Pulmonary artery endothelial cell (primary cell): ENCODE data around the gene EIF3I. TPM values are rescaled to one million over a fixed set of nuclear protein-coding genes. Genes with fewer than 3 reads are reported as not detected.
A peak's percentile ranks its signal among the peaks of the same experiment; 100 is the strongest.

Source experiments
- DNase-seq: peaks from one replicate; pipeline ENCODE4 v3.0.0-alpha.2; 2011; ENCODE audit warnings: low read depth, low spot score
- total RNA-seq: library from RNA; depleted of rRNA; stranded (reverse); fragments of >200 nt; gene quantifications from 2 replicates; pipeline ENCODE4 v1.2.3, GENCODE V29; 2014

Gene EIF3I
- total RNA-seq, 1 donor from 2014 or later = 361 TPM

DNA sequence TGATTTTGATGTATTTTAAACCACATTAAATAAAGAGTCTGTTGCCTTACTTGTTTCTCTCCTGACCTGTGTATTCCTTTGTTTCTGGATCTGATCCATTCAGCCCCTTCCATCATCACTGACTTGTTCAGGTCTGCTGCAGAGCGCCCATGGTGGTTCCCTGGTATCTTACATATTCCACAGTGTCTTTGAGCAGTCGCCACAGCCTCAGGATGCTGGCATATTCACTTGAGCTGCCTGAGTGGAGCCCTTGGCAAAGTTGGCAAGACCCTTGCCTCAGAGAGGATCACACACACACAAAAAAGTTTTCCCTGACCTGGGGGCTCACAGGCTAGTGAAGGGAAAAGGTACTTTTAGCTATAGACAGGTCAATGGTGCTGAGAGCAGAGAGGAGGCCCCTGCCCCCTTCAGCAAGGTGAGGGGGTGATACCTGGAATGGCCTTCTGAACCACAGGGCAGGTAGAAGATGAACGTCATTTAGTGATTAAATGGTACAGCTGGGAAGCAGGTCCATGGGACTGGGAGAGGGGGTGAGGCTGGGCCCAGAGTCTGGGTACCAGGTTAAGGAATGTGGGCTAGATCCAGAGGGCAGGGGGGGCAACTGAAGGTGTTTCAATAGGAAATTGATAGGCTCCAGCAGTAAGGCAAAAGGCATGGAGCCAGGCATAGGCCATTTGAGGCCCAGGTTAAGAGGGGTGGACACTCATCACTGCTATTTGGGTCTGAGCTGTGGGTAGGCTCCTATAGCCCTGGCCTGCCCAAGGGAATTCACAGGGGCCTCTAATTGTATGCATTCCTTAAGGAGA is 23.8 kb upstream of the EIF3I start:
- no peak for DNase-seq

DNA sequence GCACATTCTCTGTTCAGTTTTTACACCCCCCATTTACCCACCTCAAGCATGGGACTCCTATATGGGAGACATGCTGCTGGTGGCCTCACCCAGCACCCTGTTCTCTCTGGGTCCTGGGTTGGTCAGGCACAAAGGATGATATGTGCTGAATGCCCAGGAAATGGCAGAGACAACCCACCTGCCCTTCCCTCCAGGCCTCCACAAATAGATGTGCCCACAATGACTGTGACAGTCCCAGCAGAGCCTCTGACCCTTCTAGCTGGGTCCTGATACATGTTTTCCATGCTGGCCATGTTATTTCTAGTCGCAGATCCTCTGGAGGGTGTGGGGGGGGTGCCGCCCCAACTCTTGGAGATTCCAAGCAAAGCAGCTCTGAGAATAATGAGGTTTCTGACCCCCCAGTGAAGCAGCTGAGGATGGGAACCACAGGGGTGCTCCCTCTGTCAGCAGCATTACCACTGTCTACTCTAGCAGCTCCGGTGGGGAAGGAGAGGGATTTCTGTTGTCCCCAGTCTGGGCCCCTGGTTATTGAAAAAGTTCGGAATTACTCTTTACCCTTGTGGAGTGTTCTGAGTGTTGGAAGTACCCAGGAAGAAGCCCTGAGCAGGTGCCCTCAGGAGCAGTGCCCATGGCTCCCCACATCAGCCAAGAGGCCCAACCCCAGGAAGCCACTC is 23.0 kb upstream of the EIF3I start:
- no peak for DNase-seq

DNA sequence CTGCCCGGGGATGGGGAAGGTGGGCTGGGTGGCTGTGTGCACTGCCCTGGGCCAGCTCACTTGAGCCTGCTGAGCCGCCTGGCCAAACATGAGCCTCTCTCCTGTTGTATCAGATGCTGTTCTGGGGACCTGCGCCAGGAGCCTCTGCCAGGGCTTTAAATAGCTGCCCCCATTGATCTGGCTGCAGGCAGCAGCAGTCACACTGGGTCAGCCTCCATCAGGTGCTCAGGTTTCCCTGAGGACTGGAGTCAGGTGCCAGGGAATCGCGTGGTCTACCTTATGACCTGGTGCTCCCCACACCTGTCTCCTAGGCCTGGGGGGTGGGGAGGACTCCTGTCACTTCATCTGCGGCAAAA is 22.5 kb upstream of the EIF3I start:
- DNase-seq = no peak

DNA sequence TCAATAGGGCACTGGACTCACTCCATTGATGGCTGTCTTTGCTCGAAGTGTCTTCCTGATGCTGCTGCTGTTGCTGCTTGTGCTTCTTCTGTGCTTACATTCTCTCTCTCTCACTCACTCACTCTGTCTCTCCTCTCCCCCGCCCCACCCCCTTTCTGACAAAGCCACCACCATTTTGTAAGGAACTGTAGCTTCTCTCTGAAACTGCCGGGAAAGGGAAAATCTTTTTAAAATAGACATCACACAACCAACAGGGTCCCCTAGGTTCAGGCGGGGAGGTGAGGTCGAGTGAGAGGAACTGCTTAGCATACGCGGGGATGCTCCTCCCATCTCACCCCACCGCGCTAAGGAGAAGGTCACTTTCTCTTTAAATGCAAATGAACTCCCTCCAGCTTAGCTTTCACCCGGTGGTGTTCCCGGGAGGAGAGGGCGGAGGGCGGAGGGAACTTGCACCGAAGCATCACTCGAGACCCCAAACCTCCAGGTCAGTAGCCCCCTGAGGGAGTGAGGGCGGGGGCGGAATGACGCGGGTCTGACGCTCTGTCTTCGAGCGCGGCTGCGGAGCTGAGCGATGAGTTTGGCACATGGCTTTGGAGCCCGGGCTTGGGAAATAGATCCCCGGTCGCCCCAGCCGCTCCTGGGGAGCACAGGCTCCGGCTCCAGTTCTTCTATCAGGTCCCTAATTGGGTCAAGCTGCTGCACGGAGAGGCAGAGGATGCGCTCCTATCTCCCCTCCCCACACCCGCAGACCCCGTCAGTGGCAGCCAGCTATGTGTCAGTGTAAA is 21.8 kb upstream of the EIF3I start, which contains the start of gene CCDC28B:
CCDC28B (plus strand) TSS at position 370 of the 785 bp plus-strand sequence. CDS start 1,341 bp downstream, outside the sequence.
- DNase-seq = no peak

DNA sequence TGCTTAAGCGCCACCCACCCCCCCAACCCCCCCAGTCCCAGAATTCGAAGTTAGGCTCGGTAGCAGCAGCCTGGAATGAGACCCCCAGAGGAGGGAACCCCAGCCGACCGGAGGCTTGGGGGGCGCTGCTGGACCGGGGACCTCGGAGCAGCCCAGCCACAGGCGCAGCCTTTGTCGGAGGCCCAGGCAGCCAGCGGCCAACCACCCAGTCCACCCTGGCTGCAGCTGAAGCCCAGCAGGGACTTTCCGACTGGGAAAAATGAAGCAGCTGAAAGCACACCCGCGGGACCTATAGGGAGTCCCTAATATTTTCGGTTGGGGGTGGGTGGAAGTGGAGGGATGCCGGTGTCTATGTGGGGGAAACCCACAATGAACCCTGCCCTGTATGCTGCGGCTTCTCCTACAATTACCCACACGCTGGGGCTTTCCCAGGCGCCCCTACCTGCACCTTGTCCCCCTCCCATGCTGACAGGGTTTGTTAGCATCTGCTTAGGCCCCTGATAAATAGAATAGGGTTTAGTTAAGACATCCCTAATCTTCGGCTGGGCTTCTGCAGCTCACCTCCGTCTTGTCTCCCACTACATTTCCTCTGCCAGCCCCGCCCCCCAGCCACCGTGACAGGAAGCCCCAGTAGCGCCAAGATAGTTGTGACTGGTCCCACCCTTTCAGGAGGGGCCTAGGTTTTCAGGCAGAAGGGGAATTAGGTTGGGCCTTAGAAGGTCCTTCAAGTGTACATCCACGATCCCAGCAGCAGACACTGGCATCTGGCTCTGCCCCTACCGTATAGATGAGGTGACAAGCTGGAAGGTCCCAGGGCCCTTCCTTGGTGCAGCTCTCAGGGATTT is 21.0 kb upstream of the EIF3I start:
- DNase-seq = no peak

DNA sequence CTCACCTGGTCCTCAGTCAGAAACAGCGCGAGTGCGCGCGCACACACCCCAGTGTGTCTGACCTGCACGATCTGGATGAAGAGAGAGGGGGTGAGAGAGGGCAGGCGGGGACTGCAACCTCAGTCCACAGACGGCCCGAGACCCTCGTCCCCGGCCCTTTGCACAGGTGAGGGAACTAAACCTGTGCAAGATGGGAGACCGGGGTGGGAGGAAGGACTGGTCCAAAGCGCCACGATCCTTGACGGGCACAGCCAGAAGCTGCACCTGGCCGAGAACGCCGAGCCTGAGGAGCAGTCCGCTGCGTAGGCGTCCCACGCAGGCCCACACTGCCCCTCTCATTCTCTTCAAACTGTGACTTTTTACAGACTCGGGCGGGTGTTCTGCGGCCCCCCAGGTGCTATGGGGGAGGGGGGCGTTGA is 17.3 kb upstream of the EIF3I start:
- no peak for DNase-seq

DNA sequence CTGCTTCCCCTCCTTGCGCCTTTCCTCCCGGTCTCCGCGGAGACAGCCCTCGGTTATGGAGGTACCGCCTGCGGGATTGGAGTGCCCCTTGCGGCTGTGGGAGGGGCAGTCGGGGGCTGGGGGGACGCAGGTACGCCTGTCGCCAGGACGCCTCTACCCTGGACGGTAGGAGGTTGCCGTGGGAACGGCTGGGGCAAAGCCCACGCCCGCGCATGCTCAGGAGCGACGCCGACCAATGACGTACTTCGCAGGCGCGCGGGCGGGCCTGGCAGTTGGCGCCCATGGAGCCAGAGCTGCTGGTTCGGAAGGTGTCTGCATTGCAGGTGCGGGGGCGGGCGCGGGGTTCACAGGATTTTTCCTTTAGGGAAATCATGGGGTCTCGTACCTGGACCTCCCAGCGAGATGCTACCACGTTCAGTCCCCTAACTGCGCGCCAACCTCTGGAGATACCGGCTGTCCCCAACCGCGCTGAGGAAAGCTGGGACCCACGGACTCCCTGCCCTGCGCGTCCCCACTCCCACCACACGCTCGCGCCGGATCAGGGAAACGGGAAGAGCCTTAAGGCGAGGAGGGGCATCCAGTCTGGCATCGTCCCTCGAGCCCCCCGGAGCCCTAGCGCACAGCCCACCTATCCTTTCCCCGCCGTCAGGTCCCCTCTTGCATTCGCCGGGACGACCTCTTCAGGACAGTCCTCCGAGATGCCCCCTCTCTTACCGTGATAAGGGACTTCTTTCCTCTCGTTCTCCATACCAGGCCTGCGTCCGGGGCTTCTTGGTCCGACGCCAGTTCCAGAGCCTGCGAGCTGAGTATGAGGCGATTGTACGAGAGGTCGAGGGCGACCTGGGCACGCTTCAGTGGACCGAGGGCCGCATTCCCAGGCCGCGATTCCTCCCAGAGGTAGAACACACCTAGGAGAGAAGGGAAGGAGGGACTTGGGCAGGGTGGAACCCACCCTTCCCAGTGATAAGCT is 16.5 kb upstream of the EIF3I start, which contains the start of gene IQCC:
IQCC (plus strand) TSS at position 271 of the 970 bp plus-strand sequence; CDS start at position 282, 11 bp downstream.
- no peak for DNase-seq

DNA sequence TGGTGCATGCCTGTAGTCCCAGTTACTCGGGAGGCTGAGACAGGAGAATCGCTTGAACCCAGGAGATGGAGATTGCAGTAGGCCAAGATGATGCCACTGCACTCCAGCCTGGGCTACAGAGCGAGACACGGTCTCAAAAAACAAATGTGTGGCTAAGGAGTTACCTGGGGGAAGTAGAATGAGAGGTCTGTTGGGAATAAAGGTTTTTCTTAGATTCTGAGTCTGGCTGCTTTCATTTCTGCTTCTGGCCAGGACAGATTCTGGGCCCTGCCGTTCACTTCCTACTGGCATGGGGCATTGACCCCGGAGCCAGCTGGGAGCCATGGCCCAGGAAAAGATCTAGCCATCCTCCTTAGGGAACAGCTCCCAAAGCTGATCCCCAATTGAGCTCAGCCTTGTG is 13.7 kb upstream of the EIF3I start:
- no peak for DNase-seq

DNA sequence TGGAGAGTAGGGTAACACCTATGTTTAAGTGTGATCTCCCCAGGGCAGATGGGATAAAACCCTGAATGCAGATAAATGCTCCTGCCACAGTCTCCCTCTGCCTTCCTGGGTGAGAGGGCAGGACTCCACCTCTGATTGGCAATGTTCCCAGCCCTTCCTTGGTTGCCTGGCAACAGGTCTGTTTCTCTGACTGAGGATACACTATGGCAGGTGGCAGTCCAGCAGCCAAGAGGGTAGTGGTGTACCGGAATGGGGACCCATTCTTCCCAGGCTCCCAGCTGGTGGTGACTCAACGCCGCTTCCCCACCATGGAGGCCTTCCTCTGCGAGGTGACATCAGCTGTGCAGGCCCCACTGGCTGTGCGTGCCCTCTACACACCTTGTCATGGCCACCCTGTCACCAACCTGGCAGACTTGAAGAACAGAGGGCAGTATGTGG is 13.3 kb upstream of the EIF3I start, which contains the start of gene DCDC2B:
DCDC2B (plus strand) TSS at position 199 of the 438 bp plus-strand sequence; CDS start at position 204, 5 bp downstream.
- DNase-seq = no peak

DNA sequence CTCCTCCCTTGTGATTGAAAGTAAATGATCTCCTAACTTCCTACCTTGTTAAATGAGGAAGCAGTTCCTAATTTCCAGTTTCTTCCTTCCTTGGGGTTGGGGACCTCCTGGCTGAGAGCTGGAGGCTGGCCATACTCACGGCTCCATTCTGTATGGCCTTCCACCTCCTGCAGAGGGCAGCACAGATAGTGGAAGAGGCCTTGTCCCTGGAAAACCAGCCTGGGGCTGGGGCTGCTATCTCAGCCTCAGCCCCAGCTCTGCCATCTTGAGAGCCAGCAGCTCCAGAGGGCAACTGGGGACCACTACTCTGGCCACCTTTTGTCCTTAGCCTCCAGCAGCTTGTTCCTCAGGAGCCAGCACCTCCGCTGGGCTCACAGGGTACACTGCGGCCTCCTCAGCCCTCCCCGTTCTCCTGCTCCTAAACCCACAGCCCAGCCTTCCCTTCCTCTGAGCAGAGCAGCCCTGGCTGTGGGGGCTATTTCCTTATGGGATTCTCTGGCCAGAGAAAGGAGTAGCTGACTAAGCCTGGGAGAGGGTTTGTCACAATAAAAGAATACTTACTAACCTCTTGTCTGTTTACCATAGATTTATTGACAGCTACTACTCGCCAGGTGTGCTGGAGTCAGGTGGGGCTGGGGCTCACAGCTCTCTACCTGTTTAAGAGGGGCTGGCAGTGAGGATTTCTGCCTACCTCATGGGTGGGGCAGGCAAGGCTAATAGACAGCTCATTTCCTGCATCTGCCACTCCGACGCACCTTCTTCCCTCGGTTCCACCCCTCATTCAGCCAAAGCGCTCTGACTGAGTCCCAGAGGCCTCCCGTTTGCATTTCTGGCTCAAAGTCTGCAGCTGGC is 6.4 kb upstream of the EIF3I start:
- peak; percentile 27 for DNase-seq

DNA sequence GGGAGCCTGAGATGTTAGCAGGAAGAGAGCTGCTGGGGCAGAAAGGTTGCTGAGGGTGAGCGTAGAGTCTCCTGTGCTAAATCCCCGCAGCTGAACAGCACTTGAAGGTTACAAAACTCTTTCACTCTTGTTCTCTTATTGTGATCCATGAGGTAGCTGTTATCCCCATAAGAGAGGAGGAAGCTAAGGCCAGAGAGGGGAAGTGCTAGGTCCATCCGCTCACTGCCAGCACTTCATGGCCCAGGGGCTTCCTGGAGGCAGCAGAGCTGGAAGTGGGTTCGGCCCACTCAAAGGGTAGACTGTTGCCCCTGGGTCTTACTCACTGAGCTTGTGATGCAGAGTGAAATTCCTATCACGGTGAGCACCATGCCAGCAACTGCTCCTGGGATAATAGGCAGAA is 5.6 kb upstream of the EIF3I start:
- DNase-seq = no peak

DNA sequence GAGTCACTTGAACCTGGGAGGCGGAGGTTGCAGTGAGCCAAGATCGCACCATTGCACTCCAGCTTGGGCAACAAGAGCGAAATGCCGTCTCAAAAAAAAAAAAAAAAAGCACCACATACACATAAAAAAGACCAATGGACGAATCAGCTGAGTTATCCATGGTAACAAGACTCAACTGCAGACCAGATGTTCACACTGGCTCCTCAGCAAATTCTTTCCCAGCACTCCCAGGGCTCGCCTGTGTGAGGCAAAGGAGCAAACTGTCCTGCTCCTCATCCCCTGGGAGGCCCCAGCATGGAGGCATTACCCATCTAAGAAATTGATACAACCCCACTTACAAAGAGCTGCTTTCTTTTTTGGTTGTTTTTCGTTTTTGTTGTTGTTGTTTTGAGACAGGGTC is 3.2 kb upstream of the EIF3I start:
- DNase-seq = no peak

DNA sequence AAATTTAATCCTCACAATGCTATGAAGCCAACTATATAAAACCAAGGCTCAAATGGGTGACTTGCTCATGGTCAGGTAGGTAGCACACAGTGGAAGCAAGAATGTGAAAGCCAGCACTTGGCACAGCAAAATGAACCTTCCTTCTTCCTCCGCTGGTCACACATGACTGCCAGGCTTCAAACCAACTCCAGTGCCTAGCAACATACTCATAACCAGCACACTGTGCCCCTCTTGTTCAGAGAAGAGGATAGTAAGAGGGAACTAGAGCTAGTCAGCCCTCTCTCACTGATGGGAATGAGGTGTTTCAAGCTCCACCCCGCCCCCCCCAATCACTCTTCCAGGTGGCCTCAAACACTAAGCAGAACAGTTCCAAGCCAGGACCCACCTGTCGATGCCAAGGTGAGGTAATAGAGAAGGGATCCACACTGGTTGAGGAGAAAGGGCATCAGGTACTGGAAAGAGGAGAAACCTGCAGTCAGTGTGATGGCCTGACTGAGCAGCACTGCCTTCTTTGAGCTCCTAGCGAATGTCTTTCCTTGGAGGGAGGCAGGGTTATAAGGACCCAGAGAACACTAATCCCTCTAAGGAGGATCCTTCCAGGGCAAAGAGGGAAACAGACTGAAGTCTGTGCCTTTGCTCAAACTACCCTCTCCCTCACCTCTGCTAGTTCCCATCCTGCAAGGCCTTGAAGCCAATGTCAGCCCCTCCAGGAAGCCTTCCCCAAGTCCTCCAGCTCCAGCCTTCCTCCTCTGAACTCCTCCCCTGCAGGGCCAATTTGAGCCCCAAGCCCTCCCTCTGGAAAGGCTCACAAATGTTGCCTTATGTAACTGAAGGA is 1.2 kb upstream of the EIF3I start:
- no peak for DNase-seq

DNA sequence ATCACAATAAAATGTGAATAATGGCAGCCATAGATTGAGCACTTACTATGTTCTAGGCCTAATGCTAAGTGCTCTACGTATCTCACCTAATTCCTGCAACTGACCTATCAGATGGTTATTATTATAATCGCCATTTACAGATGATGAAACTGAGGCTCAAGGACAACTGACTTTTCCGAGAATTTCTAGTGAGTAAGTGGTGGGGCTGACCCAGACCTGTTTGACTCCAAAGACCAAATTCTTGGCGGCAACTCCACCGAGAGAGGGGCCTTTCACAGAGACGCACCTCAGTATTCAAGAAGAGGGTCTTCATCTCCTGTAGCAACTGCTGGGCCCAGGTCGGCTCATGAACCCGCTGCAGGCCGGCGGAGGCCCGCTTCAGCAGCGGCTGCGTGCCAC is 627 bp upstream of the EIF3I start:
- DNase-seq = no peak

DNA sequence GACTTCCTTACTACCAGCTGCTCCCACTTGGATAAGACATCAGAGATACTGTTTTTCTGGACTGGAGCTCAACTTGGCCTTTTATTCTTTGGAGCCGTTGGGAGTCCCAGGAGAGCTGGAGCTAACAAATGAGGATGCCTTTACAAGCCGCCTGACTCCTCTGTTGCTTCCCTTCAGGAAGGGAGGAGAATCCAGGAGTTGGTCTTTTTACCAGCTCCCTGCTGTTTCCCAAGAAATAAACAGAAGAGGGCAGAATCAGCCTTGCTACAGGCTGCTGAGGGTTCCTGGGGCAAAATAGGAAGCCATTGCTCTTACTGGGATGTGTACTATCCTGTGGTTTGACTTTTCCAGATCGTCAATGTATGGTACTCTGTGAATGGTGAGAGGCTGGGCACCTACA is 1.5 kb downstream of the EIF3I start:
- no peak for DNase-seq

DNA sequence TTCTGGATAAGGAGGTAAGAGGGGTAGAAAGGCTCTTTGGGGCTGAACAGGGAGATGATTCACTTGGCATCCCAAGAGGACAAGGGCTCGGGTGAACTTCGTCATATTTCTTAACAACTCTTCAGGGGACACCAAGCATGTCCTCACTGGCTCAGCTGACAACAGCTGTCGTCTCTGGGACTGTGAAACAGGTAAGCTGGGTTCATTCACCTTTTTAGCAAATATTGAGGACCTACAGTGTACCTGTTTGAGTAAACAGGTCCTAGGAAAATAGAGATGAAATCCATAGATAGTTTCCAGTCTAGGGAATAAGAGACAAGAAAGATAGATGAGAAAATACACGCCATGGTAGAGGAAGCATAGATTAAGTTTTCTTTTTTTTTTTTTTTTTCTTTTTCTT is 2.1 kb downstream of the EIF3I start:
- DNase-seq = no peak

DNA sequence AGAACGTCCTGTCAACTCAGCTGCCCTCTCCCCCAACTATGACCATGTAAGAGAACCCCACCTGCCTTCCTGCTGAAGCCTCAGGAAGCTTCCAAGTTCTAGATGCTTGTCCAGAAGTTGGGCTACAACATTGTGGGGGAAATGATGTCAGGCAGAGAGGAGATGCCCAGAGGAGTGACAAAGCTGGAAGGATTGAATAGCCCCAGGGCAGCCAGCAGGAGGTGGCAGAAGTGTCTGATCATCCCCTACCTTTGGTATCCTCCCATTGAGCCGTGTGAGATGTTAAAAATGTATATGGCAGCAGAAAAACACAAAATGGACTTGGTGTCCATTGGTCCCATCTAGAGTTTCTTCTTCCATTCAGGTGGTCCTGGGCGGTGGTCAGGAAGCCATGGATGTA is 6.6 kb downstream of the EIF3I start:
- DNase-seq = no peak
